Neural crest cell (in vitro differentiated cells): ENCODE data around the gene NLN. TPM values are rescaled to one million over a fixed set of nuclear protein-coding genes. Genes with fewer than 3 reads are reported as not detected.

Experiments
- DNase-seq: peaks from one replicate; pipeline ENCODE4 v3.0.0; 2021; ENCODE audit warnings: low read depth, mixed read lengths, low spot score
- H3K27ac Mint-ChIP-seq: one replicate; pipeline ENCODE4 v1.8.0; 2021; ENCODE audit warnings: mild to moderate bottlenecking, mixed read lengths; ENCODE audit not compliant: unreplicated experiment
- H3K27me3 Mint-ChIP-seq: 2 replicates; pipeline ENCODE4 v1.8.0; 2021; ENCODE audit warnings: low read depth, mild to moderate bottlenecking, mixed read lengths
- H3K36me3 Mint-ChIP-seq: 2 replicates; pipeline ENCODE4 v1.8.0; 2021; ENCODE audit warnings: low read depth, mild to moderate bottlenecking, mixed read lengths
- H3K4me1 Mint-ChIP-seq: 2 replicates; pipeline ENCODE4 v1.8.0; 2021; ENCODE audit warnings: mixed read lengths
- H3K4me3 Mint-ChIP-seq: one replicate; pipeline ENCODE4 v1.8.0; 2021; ENCODE audit warnings: mild to moderate bottlenecking, mixed read lengths
- H3K9me3 Mint-ChIP-seq: 2 replicates; pipeline ENCODE4 v1.8.0; 2021; ENCODE audit warnings: mixed read lengths
- total RNA-seq: library from RNA; stranded (reverse); gene quantifications from 2 replicates; pipeline ENCODE4 v1.2.1, GENCODE V29; 2021
- TF ChIP-seq, protein P1 (sequence below): fragments of 200-600 bp; sonication (generic); conservative IDR thresholded peaks from 2 replicates; pipeline ENCODE4 v1.5.0; 2021; ENCODE audit warnings: antibody characterized with exemption, mild to moderate bottlenecking

The NLN gene
- total RNA-seq, 1 donor from 2014 or later: 51.7 TPM

DNA sequence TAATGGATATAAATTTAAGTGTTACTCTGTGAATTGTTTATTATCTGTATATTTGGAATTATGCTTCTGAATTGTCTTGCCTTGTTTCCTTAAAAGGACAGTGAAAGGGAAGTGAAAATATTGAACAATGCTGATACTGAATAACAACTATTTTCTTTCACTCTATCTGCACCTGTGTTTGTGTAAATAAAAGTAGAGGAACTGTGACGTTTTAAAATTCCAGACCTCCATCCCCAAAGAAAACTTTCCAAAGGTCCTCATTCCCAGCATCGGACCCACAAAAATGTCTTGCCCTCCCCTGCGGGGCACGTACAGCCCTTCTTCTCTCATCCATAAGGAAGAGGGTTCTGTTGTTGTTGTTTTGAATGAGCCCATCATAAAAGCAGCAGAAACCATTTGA is 100.0 kb downstream of the NLN start:
- Mint-ChIP-seq H3K4me1 (peaks cover 17% of the 10 kb centered on the region), H3K27ac (no peak overlapping the region), H3K27me3 (no peaks in the 10 kb centered on the region), H3K36me3 (peaks cover 13% of the 10 kb centered on the region), H3K4me3 (no peak overlapping the region), H3K9me3 (no peaks in the 10 kb centered on the region)
- DNase-seq: no peak
- TF ChIP-seq, protein P1, sequence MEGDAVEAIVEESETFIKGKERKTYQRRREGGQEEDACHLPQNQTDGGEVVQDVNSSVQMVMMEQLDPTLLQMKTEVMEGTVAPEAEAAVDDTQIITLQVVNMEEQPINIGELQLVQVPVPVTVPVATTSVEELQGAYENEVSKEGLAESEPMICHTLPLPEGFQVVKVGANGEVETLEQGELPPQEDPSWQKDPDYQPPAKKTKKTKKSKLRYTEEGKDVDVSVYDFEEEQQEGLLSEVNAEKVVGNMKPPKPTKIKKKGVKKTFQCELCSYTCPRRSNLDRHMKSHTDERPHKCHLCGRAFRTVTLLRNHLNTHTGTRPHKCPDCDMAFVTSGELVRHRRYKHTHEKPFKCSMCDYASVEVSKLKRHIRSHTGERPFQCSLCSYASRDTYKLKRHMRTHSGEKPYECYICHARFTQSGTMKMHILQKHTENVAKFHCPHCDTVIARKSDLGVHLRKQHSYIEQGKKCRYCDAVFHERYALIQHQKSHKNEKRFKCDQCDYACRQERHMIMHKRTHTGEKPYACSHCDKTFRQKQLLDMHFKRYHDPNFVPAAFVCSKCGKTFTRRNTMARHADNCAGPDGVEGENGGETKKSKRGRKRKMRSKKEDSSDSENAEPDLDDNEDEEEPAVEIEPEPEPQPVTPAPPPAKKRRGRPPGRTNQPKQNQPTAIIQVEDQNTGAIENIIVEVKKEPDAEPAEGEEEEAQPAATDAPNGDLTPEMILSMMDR: no peak

DNA sequence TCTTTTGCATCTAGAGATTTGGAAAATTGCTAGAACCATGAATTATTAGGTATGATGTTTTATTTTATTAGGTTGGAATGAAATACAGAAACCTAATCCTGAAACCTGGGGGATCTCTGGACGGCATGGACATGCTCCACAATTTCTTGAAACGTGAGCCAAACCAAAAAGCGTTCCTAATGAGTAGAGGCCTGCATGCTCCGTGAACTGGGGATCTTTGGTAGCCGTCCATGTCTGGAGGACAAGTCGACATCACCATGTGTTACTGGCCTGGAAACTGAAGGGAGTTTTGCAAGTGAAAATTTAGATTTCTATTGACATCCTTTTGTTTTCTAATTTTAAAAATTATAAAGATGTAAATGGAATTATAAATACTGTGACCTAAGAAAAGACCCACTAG is 100.7 kb downstream of the NLN start:
- Mint-ChIP-seq H3K27ac (no peak overlapping the region), H3K4me1 (peaks cover 10% of the 10 kb centered on the region), H3K36me3 (peaks cover 13% of the 10 kb centered on the region), H3K9me3 (no peaks in the 10 kb centered on the region), H3K27me3 (no peaks in the 10 kb centered on the region), H3K4me3 (no peak overlapping the region)
- TF ChIP-seq, protein P1: no peak
- no peak for DNase-seq

DNA sequence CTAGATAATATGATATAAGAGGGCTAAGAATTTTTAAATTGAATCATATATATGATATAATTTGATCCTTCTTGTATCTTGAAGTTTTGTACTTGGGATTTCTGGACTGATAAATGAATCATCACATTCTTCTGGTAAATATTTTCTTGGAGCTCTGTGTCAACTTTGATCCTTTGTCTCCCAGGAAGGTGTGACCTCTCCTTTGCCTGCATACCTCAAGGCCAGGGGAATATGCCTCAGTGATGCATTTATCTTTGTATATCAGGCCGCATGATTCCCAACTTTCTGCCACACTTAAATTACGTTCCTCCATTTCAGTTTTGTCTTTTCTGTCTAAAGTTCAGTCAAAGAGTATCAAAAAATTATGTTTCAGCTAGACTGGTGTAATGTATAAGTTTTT is 101.2 kb downstream of the NLN start:
- H3K36me3 Mint-ChIP-seq: peaks cover 10% of the 10 kb centered on the region

DNA sequence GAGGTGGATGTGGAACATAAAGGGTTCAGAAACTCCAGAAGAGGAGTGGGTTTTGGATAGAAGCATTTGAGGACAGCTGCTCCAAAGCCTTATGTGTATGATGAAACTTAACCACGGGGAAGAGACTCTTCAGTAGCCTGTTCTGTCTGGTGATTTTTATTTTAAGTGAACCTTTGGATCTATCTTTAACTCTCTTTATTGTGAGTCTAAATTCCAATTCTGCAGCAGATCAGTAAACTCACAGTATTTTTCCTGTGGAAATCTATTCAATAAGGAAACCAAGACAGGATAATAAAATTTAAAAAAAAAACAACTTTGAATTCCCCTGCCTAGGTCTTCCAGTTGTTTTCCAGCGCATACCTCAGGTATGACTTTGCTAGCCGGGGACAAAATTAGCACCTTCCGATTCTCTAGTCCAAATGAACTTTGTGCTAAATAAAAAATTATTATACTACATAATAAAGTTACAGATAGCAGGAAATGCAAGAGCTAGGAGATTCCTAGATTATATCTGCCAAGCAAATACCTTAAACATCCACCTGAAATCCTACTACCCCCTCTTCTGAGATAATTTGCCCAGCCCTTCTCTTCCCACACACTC is 101.9 kb downstream of the NLN start:
- DNase-seq: no peak
- Mint-ChIP-seq H3K4me3 (no peak overlapping the region), H3K9me3 (no peaks in the 10 kb centered on the region), H3K27ac (no peak overlapping the region), H3K36me3 (peaks cover 10% of the 10 kb centered on the region), H3K27me3 (no peaks in the 10 kb centered on the region), H3K4me1 (no peaks in the 10 kb centered on the region)
- TF ChIP-seq, protein P1: no peak

More for the DNA sequence above, 101.2 kb downstream of the NLN start:
- TF ChIP-seq, protein P1: no peak
- no peaks in the 10 kb centered on the region for H3K9me3 Mint-ChIP-seq
- no peaks in the 10 kb centered on the region for H3K27me3 Mint-ChIP-seq
- H3K4me1 Mint-ChIP-seq: peaks cover 5% of the 10 kb centered on the region
- no peak overlapping the region for H3K4me3 Mint-ChIP-seq
- no peak overlapping the region for H3K27ac Mint-ChIP-seq
- DNase-seq: no peak

DNA sequence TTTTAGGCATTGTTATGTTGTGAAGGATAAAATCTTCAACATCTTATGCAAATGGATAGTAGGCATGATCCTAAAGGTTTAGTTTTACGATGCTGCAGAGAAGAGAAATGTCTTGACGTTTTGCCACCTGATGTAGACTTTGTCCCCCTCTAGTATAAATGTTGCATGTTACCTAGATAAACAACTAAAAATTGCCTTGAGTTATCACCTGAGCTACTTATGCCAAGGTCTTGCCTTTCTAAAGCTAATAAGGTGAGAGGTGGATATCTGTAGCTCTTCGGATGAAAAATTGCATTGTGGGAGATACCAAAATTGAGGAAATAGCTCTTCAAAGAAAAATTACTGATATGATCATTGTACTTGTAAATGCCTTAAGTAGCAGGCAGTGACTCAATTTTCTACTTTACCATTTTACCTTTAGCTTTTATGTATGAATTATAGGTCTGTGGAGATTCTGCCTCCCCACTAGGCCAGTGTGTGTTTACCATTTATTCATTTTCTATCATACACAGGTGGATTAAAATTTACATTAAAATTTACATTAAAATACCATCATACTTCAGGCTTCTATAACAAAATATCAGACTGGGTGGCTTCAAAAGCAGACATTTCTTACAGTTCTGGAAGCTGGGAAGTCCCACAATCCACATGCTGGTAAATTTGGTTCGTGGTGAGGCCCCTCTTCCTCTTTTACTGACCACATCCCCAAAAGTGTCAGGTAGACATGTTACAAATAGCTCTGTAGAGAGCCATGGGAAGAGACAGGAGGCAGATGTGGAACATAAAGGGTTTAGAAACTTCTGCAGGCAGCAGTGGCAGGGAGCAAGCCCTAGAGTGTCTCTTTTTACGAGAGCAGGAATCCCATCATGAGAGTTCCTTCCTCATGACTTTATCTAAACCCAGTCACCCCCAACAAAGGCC is 103.7 kb downstream of the NLN start:
- Mint-ChIP-seq H3K36me3 (peaks cover 10% of the 10 kb centered on the region), H3K4me1 (peaks cover 13% of the 10 kb centered on the region), H3K9me3 (no peaks in the 10 kb centered on the region), H3K4me3 (no peak overlapping the region), H3K27ac (no peak overlapping the region), H3K27me3 (no peaks in the 10 kb centered on the region)
- DNase-seq: no peak
- TF ChIP-seq, protein P1: no peak
